Smooth muscle cell (in vitro differentiated cells): Measurements from ENCODE around the gene PIP4K2A. TPM values are rescaled to one million over a fixed set of nuclear protein-coding genes. Genes with fewer than 3 reads are reported as not detected.

Source experiments
- DNase-seq: peaks from one replicate; lab custom pipeline; 2025; ENCODE audit not compliant: unreplicated experiment; lab: John Stamatoyannopoulos, UW
- H2AFZ ChIP-seq: fragments of 200-600 bp; sonication (generic); 2 replicates; pipeline ENCODE4 v1.6.0; 2016; ENCODE audit warnings: antibody characterized with exemption, low read depth, mild to moderate bottlenecking
- H3F3A ChIP-seq: fragments of 200-600 bp; sonication (generic); 2 replicates; pipeline ENCODE4 v1.6.0; 2017; ENCODE audit warnings: antibody characterized with exemption, low read depth
- H3K27ac ChIP-seq: fragments of 200-600 bp; sonication (generic); 2 replicates; pipeline ENCODE4 v1.5.1; 2016; ENCODE audit warnings: low read depth, mild to moderate bottlenecking
- H3K27me3 ChIP-seq: fragments of 200-600 bp; sonication (generic); 2 replicates; pipeline ENCODE4 v1.6.1; 2016; ENCODE audit warnings: low read depth, mild to moderate bottlenecking
- H3K36me3 ChIP-seq: fragments of 200-600 bp; sonication (generic); 2 replicates; pipeline ENCODE4 v1.5.1; 2016; ENCODE audit warnings: low read depth
- H3K4me1 ChIP-seq: fragments of 200-600 bp; sonication (generic); 2 replicates; pipeline ENCODE4 v1.5.1; 2016; ENCODE audit warnings: low read depth
- H3K4me2 ChIP-seq: fragments of 200-600 bp; sonication (generic); 2 replicates; pipeline ENCODE4 v1.6.0; 2016; ENCODE audit warnings: mild to moderate bottlenecking
- H3K4me3 ChIP-seq: fragments of 200-600 bp; sonication (generic); 2 replicates; pipeline ENCODE4 v1.5.1; 2016; ENCODE audit warnings: mild to moderate bottlenecking
- H3K79me2 ChIP-seq: fragments of 200-600 bp; sonication (generic); 2 replicates; pipeline ENCODE4 v1.6.0; 2016; ENCODE audit warnings: low read depth, mild to moderate bottlenecking
- H3K9ac ChIP-seq: fragments of 200-600 bp; sonication (generic); 2 replicates; pipeline ENCODE4 v1.6.0; 2016; ENCODE audit warnings: low read depth
- H3K9me3 ChIP-seq: fragments of 200-600 bp; sonication (generic); replicated peaks from 2 replicates; pipeline ENCODE4 v1.5.1; 2016; ENCODE audit warnings: low read depth
- H4K20me1 ChIP-seq: fragments of 200-600 bp; sonication (generic); 2 replicates; pipeline ENCODE4 v1.6.0; 2016; ENCODE audit warnings: low read depth
- WGBS: methylation state at CpG from one replicate; pipeline ENCODE4 v1.1.7; 2016; ENCODE audit warnings: low lambda C conversion rate; 5-methylcytosine and 5-hydroxymethylcytosine counted together
- polyA plus RNA-seq: library from polyadenylated mRNA; unstranded; fragments of >200 nt; fragmentation: Nextera tagmentation; extraction: Ambion mirVana; gene quantifications from 2 replicates; pipeline ENCODE4 v1.2.1, GENCODE V29; 2016
- total RNA-seq: library from RNA; depleted of rRNA; stranded (reverse); fragments of >200 nt; gene quantifications from 2 replicates; pipeline ENCODE4 v1.2.3, GENCODE V29; 2014
- TF ChIP-seq, protein P1 (sequence below): fragments of 200-600 bp; sonication (generic); IDR thresholded peaks from 2 replicates; pipeline ENCODE4 v1.5.1; 2017; ENCODE audit warnings: borderline replicate concordance, mild to moderate bottlenecking, antibody characterized with exemption; ENCODE audit not compliant: insufficient read depth, poor library complexity, severe bottlenecking

PIP4K2A gene
- total and polyA plus RNA-seq, 2 experiments from 2014 or later = 7.5 to 8.9 TPM

GRCh38 chr10:22643116-22643515 is 71.3 kb downstream of the PIP4K2A start:
- TF ChIP-seq, protein P1, sequence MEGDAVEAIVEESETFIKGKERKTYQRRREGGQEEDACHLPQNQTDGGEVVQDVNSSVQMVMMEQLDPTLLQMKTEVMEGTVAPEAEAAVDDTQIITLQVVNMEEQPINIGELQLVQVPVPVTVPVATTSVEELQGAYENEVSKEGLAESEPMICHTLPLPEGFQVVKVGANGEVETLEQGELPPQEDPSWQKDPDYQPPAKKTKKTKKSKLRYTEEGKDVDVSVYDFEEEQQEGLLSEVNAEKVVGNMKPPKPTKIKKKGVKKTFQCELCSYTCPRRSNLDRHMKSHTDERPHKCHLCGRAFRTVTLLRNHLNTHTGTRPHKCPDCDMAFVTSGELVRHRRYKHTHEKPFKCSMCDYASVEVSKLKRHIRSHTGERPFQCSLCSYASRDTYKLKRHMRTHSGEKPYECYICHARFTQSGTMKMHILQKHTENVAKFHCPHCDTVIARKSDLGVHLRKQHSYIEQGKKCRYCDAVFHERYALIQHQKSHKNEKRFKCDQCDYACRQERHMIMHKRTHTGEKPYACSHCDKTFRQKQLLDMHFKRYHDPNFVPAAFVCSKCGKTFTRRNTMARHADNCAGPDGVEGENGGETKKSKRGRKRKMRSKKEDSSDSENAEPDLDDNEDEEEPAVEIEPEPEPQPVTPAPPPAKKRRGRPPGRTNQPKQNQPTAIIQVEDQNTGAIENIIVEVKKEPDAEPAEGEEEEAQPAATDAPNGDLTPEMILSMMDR = no peak
- H3K79me2 ChIP-seq = peaks cover 22% of the 10 kb centered on the region
- no peak overlapping the region for H2AFZ ChIP-seq
- H3K27me3 ChIP-seq = no peaks in the 10 kb centered on the region
- H3F3A ChIP-seq = no peaks in the 10 kb centered on the region
- H3K4me1 ChIP-seq = peaks cover 36% of the 10 kb centered on the region
- H3K9me3 ChIP-seq = no peaks in the 10 kb centered on the region
- H3K36me3 ChIP-seq = no peaks in the 10 kb centered on the region
- peaks cover 6% of the 10 kb centered on the region for H4K20me1 ChIP-seq
- H3K4me3 ChIP-seq = no peak overlapping the region
- H3K9ac ChIP-seq = no peak overlapping the region
- 77% methylated on average over 4 of the region's 4 CpGs for WGBS
- H3K4me2 ChIP-seq = no peak overlapping the region
- DNase-seq = no peak
- no peak overlapping the region for H3K27ac ChIP-seq

DNA sequence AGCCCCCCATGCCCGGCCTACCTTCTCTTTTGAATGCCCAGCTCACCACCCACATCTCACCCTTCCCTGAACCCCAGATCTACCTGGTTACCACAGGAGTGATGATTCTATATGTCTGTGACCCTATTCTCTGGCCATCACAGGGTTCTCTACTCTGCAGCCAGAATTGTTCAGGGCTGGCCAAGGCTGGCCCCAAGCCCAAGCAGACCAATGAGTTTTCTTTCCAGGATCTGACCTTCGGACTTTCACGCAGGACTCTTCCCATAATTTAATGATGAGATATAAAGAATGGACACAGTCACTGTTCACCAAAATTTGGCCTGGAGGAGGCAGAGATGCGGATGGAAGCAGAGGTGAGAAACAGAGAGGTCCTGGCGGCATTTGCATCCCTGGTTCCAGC is 72.6 kb downstream of the PIP4K2A start:
- H3K36me3 ChIP-seq = no peaks in the 10 kb centered on the region
- no peak overlapping the region for H3K4me2 ChIP-seq
- H3K9ac ChIP-seq = no peak overlapping the region
- WGBS = 94% methylated on average over 5 of the region's 5 CpGs
- TF ChIP-seq, protein P1 = no peak
- H3K79me2 ChIP-seq = peaks cover 32% of the 10 kb centered on the region
- peaks cover 6% of the 10 kb centered on the region for H4K20me1 ChIP-seq
- H3F3A ChIP-seq = no peaks in the 10 kb centered on the region
- H3K4me1 ChIP-seq = peaks cover 23% of the 10 kb centered on the region
- H3K27ac ChIP-seq = no peak overlapping the region
- no peaks in the 10 kb centered on the region for H3K27me3 ChIP-seq
- H3K4me3 ChIP-seq = no peak overlapping the region
- H2AFZ ChIP-seq = no peak overlapping the region
- no peaks in the 10 kb centered on the region for H3K9me3 ChIP-seq
- no peak for DNase-seq

DNA sequence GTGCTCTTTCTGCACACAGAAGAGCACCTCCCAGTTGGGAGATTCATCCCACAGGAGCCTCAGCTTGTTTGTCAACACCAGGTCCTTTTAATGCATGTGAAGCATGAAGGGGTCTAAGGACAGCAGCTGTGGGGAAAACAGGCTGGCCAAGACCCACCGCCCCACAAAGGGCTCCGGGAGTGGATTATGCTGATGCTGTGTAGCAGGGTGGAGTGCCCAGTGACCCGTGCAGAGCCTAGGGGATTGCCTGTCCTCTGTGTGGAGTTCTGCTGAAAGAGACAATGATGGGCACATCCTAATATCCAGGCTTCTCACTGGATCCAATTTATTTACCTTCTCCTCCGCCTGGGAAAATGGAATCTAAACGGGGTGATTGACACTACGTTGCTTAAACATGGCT is 74.0 kb downstream of the PIP4K2A start:
- WGBS = 96% methylated on average over 6 of the region's 6 CpGs
- Histone ChIP-seq H3K27ac (no peak overlapping the region), H3K4me1 (peaks cover 14% of the 10 kb centered on the region), H4K20me1 (peaks cover 3% of the 10 kb centered on the region), H3K4me2 (no peak overlapping the region), H3K27me3 (no peaks in the 10 kb centered on the region), H2AFZ (no peak overlapping the region), H3F3A (no peaks in the 10 kb centered on the region), H3K4me3 (no peak overlapping the region), H3K9me3 (no peaks in the 10 kb centered on the region), H3K9ac (no peak overlapping the region), H3K79me2 (peaks cover 32% of the 10 kb centered on the region), H3K36me3 (no peaks in the 10 kb centered on the region)
- TF ChIP-seq, protein P1 = no peak
- no peak for DNase-seq

- no peaks in the 10 kb centered on the region for H3F3A ChIP-seq
- H3K36me3 ChIP-seq = no peaks in the 10 kb centered on the region
- no peak overlapping the region for H3K4me2 ChIP-seq
- no peak overlapping the region for H2AFZ ChIP-seq
- H3K79me2 ChIP-seq = peaks cover 32% of the 10 kb centered on the region
- H3K27me3 ChIP-seq = no peaks in the 10 kb centered on the region
- H3K27ac ChIP-seq = no peak overlapping the region
- WGBS = 100% methylated on average over 1 of the region's 1 CpG
- H3K9ac ChIP-seq = no peak overlapping the region
- DNase-seq = no peak
- TF ChIP-seq, protein P1 = no peak
- H3K4me1 ChIP-seq = peaks cover 14% of the 10 kb centered on the region
- H3K4me3 ChIP-seq = no peak overlapping the region
- peaks cover 3% of the 10 kb centered on the region for H4K20me1 ChIP-seq
- no peaks in the 10 kb centered on the region for H3K9me3 ChIP-seq
These were observed 75.5 kb downstream of the PIP4K2A start for GRCh38 chr10:22638863-22639262.
